ENCODE results near the gene KIF24.
"Not testable (repeated sequence)": the region's sequence is repeated elsewhere in the genome, so short reads cannot be mapped to it uniquely, and the experiment has no call there.

KIF24 gene

GRCh38 chr9:34370335-34370969 is 41.4 kb upstream of the KIF24 start:
- H3K4me3 ChIP-seq (ENCODE audit: low read depth, low read length), result no peak overlapping the region
- TF ChIP-seq CTCF (IDR thresholded peaks at IDR 0.05; ENCODE audit: borderline replicate concordance, insufficient read depth, low read depth, low read length), result no peak

GRCh38 chr9:34369636-34370035 is 40.6 kb upstream of the KIF24 start:
- TF ChIP-seq CTCF (IDR thresholded peaks at IDR 0.05; ENCODE audit: borderline replicate concordance, insufficient read depth, low read depth, low read length), result no peak
- H3K4me3 ChIP-seq (ENCODE audit: low read depth, low read length), result no peak overlapping the region

GRCh38 chr9:34368796-34369195 is 39.7 kb upstream of the KIF24 start:
- not testable (repeated sequence) for H3K4me3 ChIP-seq (ENCODE audit: low read depth, low read length)

- H3K4me3 ChIP-seq (ENCODE audit: low read depth, low read length), result not testable (repeated sequence)
Observed at GRCh38 chr9:34367751-34368410, 38.8 kb upstream of the KIF24 start.

GRCh38 chr9:34366365-34366764 is 37.3 kb upstream of the KIF24 start:
- TF ChIP-seq CTCF (IDR thresholded peaks at IDR 0.05; ENCODE audit: borderline replicate concordance, insufficient read depth, low read depth, low read length), result no peak

GRCh38 chr9:34365282-34365681 is 36.2 kb upstream of the KIF24 start:
- H3K4me3 ChIP-seq (ENCODE audit: low read depth, low read length), result no peak overlapping the region
- TF ChIP-seq CTCF (IDR thresholded peaks at IDR 0.05; ENCODE audit: borderline replicate concordance, insufficient read depth, low read depth, low read length), result no peak

More at GRCh38 chr9:34366365-34366764, 37.3 kb upstream of the KIF24 start:
- no peak overlapping the region for H3K4me3 ChIP-seq (ENCODE audit: low read depth, low read length)

- no peak for TF ChIP-seq CTCF (IDR thresholded peaks at IDR 0.05; ENCODE audit: borderline replicate concordance, insufficient read depth, low read depth, low read length)
- H3K4me3 ChIP-seq (ENCODE audit: low read depth, low read length), result no peak overlapping the region
Observed at GRCh38 chr9:34363619-34364351, 34.7 kb upstream of the KIF24 start.

- TF ChIP-seq CTCF (IDR thresholded peaks at IDR 0.05; ENCODE audit: borderline replicate concordance, insufficient read depth, low read depth, low read length), result no peak
- no peak overlapping the region for H3K4me3 ChIP-seq (ENCODE audit: low read depth, low read length)
Observed at GRCh38 chr9:34362614-34363214, 33.6 kb upstream of the KIF24 start.

- H3K4me3 ChIP-seq (ENCODE audit: low read depth, low read length), result not testable (repeated sequence)
Observed at GRCh38 chr9:34352957-34353356, 23.9 kb upstream of the KIF24 start.

GRCh38 chr9:34352122-34352652 is 23.1 kb upstream of the KIF24 start:
- H3K4me3 ChIP-seq (ENCODE audit: low read depth, low read length), result not testable (repeated sequence)

Data from GM12875 (cell line).